DND-41 (cell line): ENCODE data around the gene EFEMP2.
A peak's percentile ranks its signal among the peaks of the same experiment; 100 is the strongest.

ENCODE experiments used
- ATAC-seq: fragments of 200-7000 bp; cut with Tn5 transposase; 3 replicates; pipeline ENCODE4 v1.9.1; 2021; ENCODE audit warnings: low read depth; ENCODE audit not compliant: insufficient read depth
- DNase-seq: peaks from one replicate; pipeline ENCODE4 v3.0.0-alpha.2; 2020
- H2AFZ ChIP-seq: 2 replicates; pipeline ENCODE4 v1.6.0; 2012; ENCODE audit warnings: low read depth, low read length
- H3K27ac ChIP-seq: 2 replicates; pipeline ENCODE4 v1.5.1; 2012; ENCODE audit warnings: low read length, inconsistent platforms
- H3K27me3 ChIP-seq: fragments of 200-600 bp; sonication (generic); 2 replicates; pipeline ENCODE4 v1.6.0; 2012; ENCODE audit warnings: low read length, mild to moderate bottlenecking, inconsistent platforms; ENCODE audit not compliant: insufficient read depth, poor library complexity
- H3K36me3 ChIP-seq: 2 replicates; pipeline ENCODE4 v1.5.1; 2012; ENCODE audit warnings: low read length, inconsistent platforms; ENCODE audit not compliant: insufficient read depth
- H3K4me1 ChIP-seq: 2 replicates; pipeline ENCODE4 v1.5.1; 2012; ENCODE audit warnings: mild to moderate bottlenecking, low read length; ENCODE audit not compliant: insufficient read depth
- H3K4me2 ChIP-seq: 2 replicates; pipeline ENCODE4 v1.6.0; 2012; ENCODE audit warnings: mild to moderate bottlenecking, moderate library complexity, low read length, inconsistent platforms; ENCODE audit not compliant: insufficient read depth
- H3K4me3 ChIP-seq, 2 experiments: fragments of 200-600 bp in 1 of 2; shearing (Covaris generic) in 1 of 2; 2 replicates each; pipeline ENCODE4 v1.5.1; 2012 to 2016; ENCODE audit warnings: inconsistent platforms in 2 of 2, low read length in 2 of 2, mild to moderate bottlenecking in 2 of 2, low read depth in 1 of 2, moderate library complexity in 1 of 2
- H3K79me2 ChIP-seq: 2 replicates; pipeline ENCODE4 v1.6.0; 2012; ENCODE audit warnings: low read length, inconsistent platforms; ENCODE audit not compliant: insufficient read depth
- H3K9ac ChIP-seq: 2 replicates; pipeline ENCODE4 v1.6.0; 2012; ENCODE audit warnings: low read depth, mild to moderate bottlenecking, inconsistent platforms, low read length, moderate library complexity
- H3K9me3 ChIP-seq: 2 replicates; pipeline ENCODE4 v1.5.1; 2012; ENCODE audit warnings: low read length, moderate library complexity, mild to moderate bottlenecking, inconsistent platforms; ENCODE audit not compliant: insufficient read depth, severe bottlenecking
- H4K20me1 ChIP-seq: 2 replicates; pipeline ENCODE4 v1.6.0; 2012; ENCODE audit warnings: low read length; ENCODE audit not compliant: insufficient read depth
- CTCF ChIP-seq: IDR thresholded peaks from 2 replicates; pipeline ENCODE4 v1.5.1; 2012; ENCODE audit warnings: borderline replicate concordance, low read length, moderate library complexity, mild to moderate bottlenecking; ENCODE audit not compliant: poor library complexity, severe bottlenecking; ENCODE audit errors: extremely low read depth
- EZH2 ChIP-seq: IDR thresholded peaks from 3 replicates; pipeline ENCODE4 v1.6.1; 2012; ENCODE audit warnings: borderline replicate concordance, low read depth, mild to moderate bottlenecking, moderate library complexity, low read length, inconsistent platforms; ENCODE audit not compliant: severe bottlenecking

EFEMP2 gene

GRCh38 chr11:65863889-65864705 is 8.5 kb downstream of the EFEMP2 start:
- no peak for ATAC-seq
- DNase-seq, result no peak
- H3K79me2 ChIP-seq, result peaks cover 34% of the 10 kb centered on the region
- H3K36me3 ChIP-seq, result peaks cover 68% of the 10 kb centered on the region
- no peak overlapping the region for H3K9ac ChIP-seq
- no peaks in the 10 kb centered on the region for H3K9me3 ChIP-seq
- peaks cover 38% of the 10 kb centered on the region for H3K4me1 ChIP-seq
- H4K20me1 ChIP-seq, result peaks cover 46% of the 10 kb centered on the region
- TF ChIP-seq EZH2 (no peak), CTCF (no peak)
- no peak overlapping the region for H3K27ac ChIP-seq
- peak overlapping the region; percentile 22; the same call in 1 of the 2 replicates for H3K4me2 ChIP-seq
- no peaks in the 10 kb centered on the region for H3K27me3 ChIP-seq
- H3K4me3 ChIP-seq, result no peak overlapping the region
- H2AFZ ChIP-seq, result no peak overlapping the region

GRCh38 chr11:65862941-65863888 is 9.4 kb downstream of the EFEMP2 start:
- Histone ChIP-seq H4K20me1 (peaks cover 46% of the 10 kb centered on the region), H3K9ac (0 out of 2 replicates have a peak overlapping the region, but pooled peaks have one; percentile 9), H2AFZ (no peak overlapping the region), H3K27me3 (no peaks in the 10 kb centered on the region), H3K4me2 (peak overlapping the region; percentile 81), H3K4me1 (peaks cover 46% of the 10 kb centered on the region), H3K79me2 (peaks cover 34% of the 10 kb centered on the region), H3K27ac (no peak overlapping the region), H3K9me3 (no peaks in the 10 kb centered on the region), H3K36me3 (peaks cover 68% of the 10 kb centered on the region), H3K4me3 (no peak overlapping the region)
- ATAC-seq (no peak), DNase-seq (peak; percentile 6)
- TF ChIP-seq EZH2 (no peak), CTCF (no peak)

GRCh38 chr11:65862191-65862735 is 10.3 kb downstream of the EFEMP2 start:
- H3K79me2 ChIP-seq, result peaks cover 41% of the 10 kb centered on the region
- no peaks in the 10 kb centered on the region for H3K27me3 ChIP-seq
- no peaks in the 10 kb centered on the region for H3K9me3 ChIP-seq
- peaks cover 69% of the 10 kb centered on the region for H3K36me3 ChIP-seq
- H3K4me3 ChIP-seq, result peak overlapping the region in 1 of 2 experiments; percentile 72; a peak in 2 of 4 replicates
- peak overlapping the region; percentile 81 for H3K4me2 ChIP-seq
- peaks cover 48% of the 10 kb centered on the region for H4K20me1 ChIP-seq
- ATAC-seq (no peak), DNase-seq (peak; percentile 7)
- H3K27ac ChIP-seq, result no peak overlapping the region
- H3K4me1 ChIP-seq, result peaks cover 46% of the 10 kb centered on the region
- TF ChIP-seq CTCF, result no peak
- TF ChIP-seq EZH2, result no peak
- no peak overlapping the region for H2AFZ ChIP-seq
- peak overlapping the region; percentile 79 for H3K9ac ChIP-seq
